ENCODE measurements around the gene DSN1.

- TF ChIP-seq YY1 (IDR thresholded peaks at IDR 0.05; ENCODE audit: insufficient read depth, insufficient read length) = no peak
- no peak for TF ChIP-seq SUZ12 (IDR thresholded peaks at IDR 0.05; ENCODE audit: extremely low read depth, insufficient read depth, insufficient read length)
- TF ChIP-seq ZNF274 (IDR thresholded peaks at IDR 0.05; ENCODE audit: low read depth, low read length) = no peak
These were observed 31.0 kb downstream of the DSN1 start for GRCh38 chr20:36742558-36742957.

Measured in NT2/D1 (cell line).